Medulla oblongata (tissue), 1 donor: Measurements from ENCODE around the gene ZNF687.
"Not testable (repeated sequence)": the region's sequence is repeated elsewhere in the genome, so short reads cannot be mapped to it uniquely, and the experiment has no call there.

ENCODE experiments used
- DNase-seq: peaks from one replicate; pipeline ENCODE4 v3.0.0-alpha.2; 2015; ENCODE audit errors: extremely low spot score

ZNF687 gene

GRCh38 chr1:151281969-151282882 lies at the start of gene ZNF687:
ZNF687 (plus strand) TSS chr1:151282299; CDS start chr1:151286292, 3,993 bp downstream.
- peak; percentile 100 for DNase-seq

- no peak for DNase-seq
Observed at GRCh38 chr1:151235235-151235634, 46.9 kb upstream of the ZNF687 start.

- DNase-seq: no peak
Observed at GRCh38 chr1:151237678-151238466, 44.2 kb upstream of the ZNF687 start.

GRCh38 chr1:151238467-151238739 lies 43.7 kb upstream of the ZNF687 start:
- DNase-seq: no peak

- DNase-seq: no peak
Observed at GRCh38 chr1:151242442-151242841, 39.7 kb upstream of the ZNF687 start.

GRCh38 chr1:151243683-151244216 lies 38.3 kb upstream of the ZNF687 start:
- no peak for DNase-seq

GRCh38 chr1:151246786-151247185 lies 35.3 kb upstream of the ZNF687 start:
- DNase-seq: no peak

- peak; percentile 79 for DNase-seq
Observed at GRCh38 chr1:151251656-151252470, 30.2 kb upstream of the ZNF687 start.

GRCh38 chr1:151254217-151255213 lies 27.6 kb upstream of the ZNF687 start, which contains the start of gene PSMD4:
PSMD4 (plus strand) TSS chr1:151254734; CDS start chr1:151254783, 49 bp downstream.
- DNase-seq: peak; percentile 98

- no peak for DNase-seq
Observed at GRCh38 chr1:151255381-151255780, 26.7 kb upstream of the ZNF687 start.

GRCh38 chr1:151259351-151259750 lies 22.7 kb upstream of the ZNF687 start:
- no peak for DNase-seq

GRCh38 chr1:151265446-151266236 lies 16.5 kb upstream of the ZNF687 start:
- DNase-seq: no peak

- DNase-seq: no peak
Observed at GRCh38 chr1:151266315-151266714, 15.8 kb upstream of the ZNF687 start.

GRCh38 chr1:151266821-151267220 lies 15.3 kb upstream of the ZNF687 start:
- no peak for DNase-seq

- DNase-seq: no peak
Observed at GRCh38 chr1:151267760-151268159, 14.3 kb upstream of the ZNF687 start.

GRCh38 chr1:151273924-151274466 lies 8.1 kb upstream of the ZNF687 start:
- DNase-seq: no peak

GRCh38 chr1:151275341-151275740 lies 6.8 kb upstream of the ZNF687 start:
- not testable (repeated sequence) for DNase-seq

GRCh38 chr1:151277249-151277648 lies 4.8 kb upstream of the ZNF687 start:
- peak; percentile 53 for DNase-seq
